CD14-positive monocyte (primary cell): ENCODE data around the gene PPP1R13B. TPM values are rescaled to one million over a fixed set of nuclear protein-coding genes. Genes with fewer than 3 reads are reported as not detected.

Source experiments
- DNase-seq, 3 donors: peaks; one replicate each; pipeline ENCODE4 v3.0.0-alpha.2; 2011 to 2022
- H2AFZ ChIP-seq: 2 replicates; pipeline ENCODE4 v1.6.0; 2012; ENCODE audit warnings: mild to moderate bottlenecking, low read depth, low read length, inconsistent platforms; ENCODE audit not compliant: insufficient read depth, poor library complexity, severe bottlenecking
- H3K27ac ChIP-seq, 2 donors: 1 replicate in 1 of 2; 2 replicates in 1 of 2; pipeline ENCODE4 v1.5.1; 2012 to 2013; ENCODE audit warnings: low read length in 2 of 2, control low read depth in 1 of 2, inconsistent platforms in 1 of 2, low read depth in 1 of 2, mild to moderate bottlenecking in 1 of 2
- H3K27me3 ChIP-seq, 2 donors: one replicate each; pipeline versions ENCODE4 v1.6.0 to v1.6.1; 2011 to 2013; ENCODE audit warnings: low read length in 2 of 2; ENCODE audit not compliant: control insufficient read depth in 2 of 2, insufficient read depth in 2 of 2
- H3K36me3 ChIP-seq, 2 donors: replicated peaks in 1 of 2; 1 replicate in 1 of 2; 2 replicates in 1 of 2; pipeline versions ENCODE4 v1.5.1 to v1.6.1; 2012 to 2013; ENCODE audit warnings: low read length in 2 of 2, control low read depth in 1 of 2, inconsistent platforms in 1 of 2, mild to moderate bottlenecking in 1 of 2; ENCODE audit not compliant: insufficient read depth in 2 of 2, control insufficient read depth in 1 of 2
- H3K4me1 ChIP-seq, 2 donors: 1 replicate in 1 of 2; 2 replicates in 1 of 2; pipeline versions ENCODE4 v1.5.1 to v1.6.1; 2012 to 2013; ENCODE audit warnings: low read length in 2 of 2, control low read depth in 1 of 2, inconsistent platforms in 1 of 2, mild to moderate bottlenecking in 1 of 2, moderate library complexity in 1 of 2; ENCODE audit not compliant: insufficient read depth in 2 of 2, control insufficient read depth in 1 of 2
- H3K4me2 ChIP-seq: replicated peaks from 2 replicates; pipeline ENCODE3; 2012; ENCODE audit warnings: low read length, moderate library complexity, mild to moderate bottlenecking; ENCODE audit not compliant: poor library complexity, severe bottlenecking; ENCODE audit errors: extremely low read depth
- H3K4me3 ChIP-seq, 3 experiments: fragments of 200-600 bp in 1 of 3; sonication (generic) in 1 of 3; replicated peaks in 1 of 3; 1 replicate in 2 of 3; 2 replicates in 1 of 3; pipeline ENCODE4 v1.5.1; 2011 to 2013; ENCODE audit warnings: low read length in 3 of 3, mild to moderate bottlenecking in 3 of 3, control low read depth in 2 of 3, low read depth in 2 of 3, inconsistent platforms in 1 of 3, moderate library complexity in 1 of 3
- H3K79me2 ChIP-seq: 2 replicates; pipeline ENCODE4 v1.6.0; 2012; ENCODE audit warnings: mild to moderate bottlenecking, control low read depth, inconsistent platforms, low read length, moderate library complexity; ENCODE audit not compliant: insufficient read depth
- H3K9ac ChIP-seq: 2 replicates; pipeline ENCODE4 v1.6.0; 2017; ENCODE audit warnings: low read length, mild to moderate bottlenecking; ENCODE audit not compliant: insufficient read depth, poor library complexity, severe bottlenecking
- H3K9me3 ChIP-seq, 2 donors: replicated peaks in 1 of 2; 1 replicate in 1 of 2; 2 replicates in 1 of 2; pipeline versions ENCODE4 v1.5.1 to v1.6.1; 2012 to 2013; ENCODE audit warnings: low read length in 2 of 2, control low read depth in 1 of 2; ENCODE audit not compliant: control insufficient read depth in 1 of 2, insufficient read depth in 1 of 2
- H4K20me1 ChIP-seq: 2 replicates; pipeline ENCODE4 v1.6.0; 2012; ENCODE audit warnings: mild to moderate bottlenecking, low read length, control low read depth, moderate library complexity; ENCODE audit not compliant: insufficient read depth
- H3K27ac Mint-ChIP-seq, 7 donors: one replicate each; pipeline ENCODE4 v1.8.0; 2020; ENCODE audit warnings: mild to moderate bottlenecking in 7 of 7, mixed read lengths in 7 of 7, moderate library complexity in 6 of 7, inconsistent platforms in 2 of 7
- H3K27me3 Mint-ChIP-seq, 3 donors: one replicate each; pipeline ENCODE4 v1.8.0; 2021 to 2022; ENCODE audit warnings: low read depth in 3 of 3, mild to moderate bottlenecking in 3 of 3, mixed read lengths in 3 of 3, moderate library complexity in 3 of 3, inconsistent platforms in 1 of 3
- H3K36me3 Mint-ChIP-seq, 2 donors: one replicate each; pipeline ENCODE4 v1.8.0; 2020; ENCODE audit warnings: mixed read lengths in 2 of 2, inconsistent platforms in 1 of 2, mild to moderate bottlenecking in 1 of 2
- H3K4me1 Mint-ChIP-seq: one replicate; pipeline ENCODE4 v1.8.0; 2020; ENCODE audit warnings: mild to moderate bottlenecking, mixed read lengths
- H3K4me3 Mint-ChIP-seq, 2 donors: one replicate each; pipeline ENCODE4 v1.8.0; 2020; ENCODE audit warnings: mild to moderate bottlenecking in 2 of 2, mixed read lengths in 2 of 2, moderate library complexity in 1 of 2
- H3K9me3 Mint-ChIP-seq, 7 donors: one replicate each; pipeline ENCODE4 v1.8.0; 2020 to 2022; ENCODE audit warnings: mixed read lengths in 7 of 7, mild to moderate bottlenecking in 6 of 7, moderate library complexity in 6 of 7, inconsistent platforms in 2 of 7
- CTCF ChIP-seq: fragments of 200-600 bp; IDR thresholded peaks from one replicate; pipeline ENCODE4 v1.8.0; 2022; ENCODE audit warnings: antibody characterized with exemption, mild to moderate bottlenecking
- WGBS: methylation state at CpG from one replicate; pipeline ENCODE4 v1.1.5; 2013; ENCODE audit warnings: missing lambda C conversion rate; ENCODE audit not compliant: insufficient coverage; 5-methylcytosine and 5-hydroxymethylcytosine counted together
- intact Hi-C, 2 donors: fragments of 100-400 bp; cut with micrococcal nuclease; formaldehyde crosslinking; loops; one replicate each; pipeline versions ENCODE4 v1.15.0 to v1.15.1; 2023
- polyA plus RNA-seq, 3 donors: library from polyadenylated mRNA; depleted of rRNA in 1 of 3; unstranded in 2 of 3; stranded (reverse) in 1 of 3; fragments of 300-500 nt in 2 of 3; fragments of >200 nt in 1 of 3; fragmentation: Illumina TruSeq in 2 of 3; gene quantifications; 1 replicate in 2 of 3; 2 replicates in 1 of 3; pipeline ENCODE4 v1.2.3, GENCODE V29; 2012 to 2021

Gene PPP1R13B
- polyA plus RNA-seq, 3 donors: 0.48 to 1.1 (median 0.99) TPM

GRCh38 chr14:103700753-103701490 is 146.5 kb downstream of the PPP1R13B start:
- no peak for DNase-seq
- H3K36me3 Mint-ChIP-seq: peaks cover 32 to 83% of the 10 kb centered on the region in 2 donors
- no peak overlapping the region for H2AFZ ChIP-seq
- 93% methylated on average over 16 of the region's 21 CpGs for WGBS
- intact Hi-C loops: no loop called here
- H3K9ac ChIP-seq: no peak overlapping the region
- peak overlapping the region in 2 of 7 donors; percentile 6 to 26 for H3K27ac Mint-ChIP-seq
- peaks cover 7% of the 10 kb centered on the region for H3K79me2 ChIP-seq
- no peaks in the 10 kb centered on the region for H3K9me3 ChIP-seq
- peaks cover 0 to 4% (median 1%) of the 10 kb centered on the region in 3 donors for H3K27me3 Mint-ChIP-seq
- H4K20me1 ChIP-seq: peaks cover 57% of the 10 kb centered on the region
- no peak overlapping the region for H3K4me3 Mint-ChIP-seq
- H3K4me1 ChIP-seq: peaks cover 5 to 9% of the 10 kb centered on the region in 2 donors
- H3K4me2 ChIP-seq: no peak overlapping the region
- no peak overlapping the region for H3K27ac ChIP-seq
- H3K9me3 Mint-ChIP-seq: no peaks in the 10 kb centered on the region
- no peak for TF ChIP-seq CTCF
- H3K27me3 ChIP-seq: no peaks in the 10 kb centered on the region
- H3K4me1 Mint-ChIP-seq: peaks cover 38% of the 10 kb centered on the region
- H3K36me3 ChIP-seq: peaks cover 61 to 82% of the 10 kb centered on the region in 2 donors
- H3K4me3 ChIP-seq: no peak overlapping the region

GRCh38 chr14:103699901-103700752 is 147.2 kb downstream of the PPP1R13B start:
- H3K36me3 Mint-ChIP-seq: peaks cover 32 to 84% of the 10 kb centered on the region in 2 donors
- H4K20me1 ChIP-seq: peaks cover 64% of the 10 kb centered on the region
- H3K4me3 ChIP-seq: no peak overlapping the region
- TF ChIP-seq CTCF: no peak
- peaks cover 41% of the 10 kb centered on the region for H3K4me1 Mint-ChIP-seq
- H3K27me3 Mint-ChIP-seq: peaks cover 0 to 4% (median 1%) of the 10 kb centered on the region in 3 donors
- intact Hi-C loops: no loop called here
- H2AFZ ChIP-seq: no peak overlapping the region
- H3K9me3 ChIP-seq: no peaks in the 10 kb centered on the region
- peak overlapping the region in 2 of 7 donors; percentile 6 to 42 for H3K27ac Mint-ChIP-seq
- no peak overlapping the region for H3K4me2 ChIP-seq
- H3K79me2 ChIP-seq: peaks cover 7% of the 10 kb centered on the region
- H3K9ac ChIP-seq: no peak overlapping the region
- no peak overlapping the region for H3K4me3 Mint-ChIP-seq
- peaks cover 63 to 81% of the 10 kb centered on the region in 2 donors for H3K36me3 ChIP-seq
- DNase-seq: no peak
- no peaks in the 10 kb centered on the region for H3K9me3 Mint-ChIP-seq
- no peak overlapping the region for H3K27ac ChIP-seq
- 93% methylated on average over 23 of the region's 25 CpGs for WGBS
- no peaks in the 10 kb centered on the region for H3K27me3 ChIP-seq
- H3K4me1 ChIP-seq: peaks cover 5 to 9% of the 10 kb centered on the region in 2 donors
